Karpas-422 (cell line): Measurements from ENCODE around the gene HSF2BP. TPM values are rescaled to one million over a fixed set of nuclear protein-coding genes. Genes with fewer than 3 reads are reported as not detected.
"Not testable (repeated sequence)": the region's sequence is repeated elsewhere in the genome, so short reads cannot be mapped to it uniquely, and the experiment has no call there.

Experiments used
- DNase-seq: peaks from one replicate; pipeline ENCODE4 v3.0.0-alpha.2; 2015
- H2AFZ ChIP-seq: fragments of 200-600 bp; sonication (generic); 2 replicates; pipeline ENCODE4 v1.6.1; 2014; ENCODE audit warnings: antibody characterized with exemption, low read length, mixed read lengths
- H3K27ac ChIP-seq: fragments of 200-600 bp; sonication (generic); 2 replicates; pipeline ENCODE4 v1.5.1; 2014; ENCODE audit warnings: mild to moderate bottlenecking, low read length, moderate library complexity
- H3K27me3 ChIP-seq: fragments of 200-600 bp; sonication (generic); 2 replicates; pipeline ENCODE4 v1.6.1; 2014; ENCODE audit warnings: low read length, mixed read lengths
- H3K36me3 ChIP-seq: fragments of 200-600 bp; sonication (generic); 2 replicates; pipeline ENCODE4 v1.6.1; 2014; ENCODE audit warnings: low read length, mixed read lengths; ENCODE audit not compliant: insufficient read depth
- H3K4me1 ChIP-seq: fragments of 200-600 bp; sonication (generic); 2 replicates; pipeline ENCODE4 v1.6.1; 2014; ENCODE audit warnings: mild to moderate bottlenecking, low read length, mixed read lengths
- H3K4me2 ChIP-seq: fragments of 200-600 bp; sonication (generic); 2 replicates; pipeline ENCODE4 v1.6.1; 2014; ENCODE audit warnings: low read length, low read depth, mild to moderate bottlenecking; ENCODE audit not compliant: poor library complexity, severe bottlenecking
- H3K4me3 ChIP-seq: fragments of 200-600 bp; sonication (generic); 2 replicates; pipeline ENCODE4 v1.5.1; 2014; ENCODE audit warnings: mild to moderate bottlenecking, antibody characterized with exemption, low read length, mixed read lengths
- H3K79me2 ChIP-seq: fragments of 200-600 bp; sonication (generic); 2 replicates; pipeline ENCODE4 v1.6.1; 2014; ENCODE audit warnings: mild to moderate bottlenecking, low read length, mixed read lengths
- H3K9ac ChIP-seq: fragments of 200-600 bp; sonication (generic); 2 replicates; pipeline ENCODE4 v1.6.0; 2014; ENCODE audit warnings: low read length
- H3K9me2 ChIP-seq: fragments of 200-600 bp; sonication (generic), shearing (Covaris generic); replicated peaks from 2 replicates; pipeline ENCODE4 v1.6.0; 2014; ENCODE audit warnings: mild to moderate bottlenecking, low read length, moderate library complexity; ENCODE audit not compliant: insufficient read depth
- H3K9me3 ChIP-seq: fragments of 300-700, 200-600 bp; sonication (generic); 2 replicates; pipeline ENCODE4 v1.6.1; 2014; ENCODE audit warnings: low read length, mixed read lengths
- H4K20me1 ChIP-seq: fragments of 200-600 bp; sonication (generic); 2 replicates; pipeline ENCODE4 v1.6.1; 2014; ENCODE audit warnings: mild to moderate bottlenecking, antibody characterized with exemption, low read length, low read depth; ENCODE audit not compliant: insufficient read depth
- small RNA-seq: library from RNA; depleted of rRNA; stranded (forward); fragments of <200 nt; gene quantifications from one replicate; pipeline ENCODE3, GENCODE V24; 2014
- total RNA-seq: library from RNA; depleted of rRNA; stranded (reverse); fragments of >200 nt; shearing (Covaris generic); gene quantifications from 2 replicates; pipeline ENCODE4 v1.2.3, GENCODE V29; 2014; ENCODE audit warnings: low replicate concordance; rRNA removed

Gene HSF2BP
- total RNA-seq, 1 experiment from 2014 or later = 0.67 TPM

DNA sequence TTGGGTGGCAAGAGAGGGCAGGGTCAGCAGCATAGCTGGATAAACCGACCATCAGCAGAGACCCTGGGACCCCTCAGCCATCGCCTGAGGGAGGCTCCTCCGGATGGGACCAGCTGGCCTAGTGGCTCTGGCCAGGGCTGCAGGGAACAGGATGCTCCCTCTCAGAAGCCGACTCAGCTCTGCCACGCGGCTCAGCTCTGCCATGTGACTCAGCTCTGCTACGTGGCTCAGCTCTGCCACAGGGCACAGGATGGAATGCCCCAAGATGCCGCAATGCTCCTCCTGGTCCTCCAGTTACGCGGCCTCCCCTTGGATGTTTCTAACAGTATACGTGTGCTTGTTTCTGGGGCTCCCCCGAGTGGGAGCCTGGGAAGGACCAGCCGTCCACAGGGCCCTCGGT is 165.8 kb downstream of the HSF2BP start:
- H3K4me2 ChIP-seq, DNase-seq, H3K9me2 ChIP-seq, H3K27me3 ChIP-seq, H4K20me1 ChIP-seq, H3K9me3 ChIP-seq, H3K9ac ChIP-seq, H3K36me3 ChIP-seq, H2AFZ ChIP-seq, H3K4me1 ChIP-seq, H3K27ac ChIP-seq, H3K79me2 ChIP-seq, H3K4me3 ChIP-seq: not testable (repeated sequence)

DNA sequence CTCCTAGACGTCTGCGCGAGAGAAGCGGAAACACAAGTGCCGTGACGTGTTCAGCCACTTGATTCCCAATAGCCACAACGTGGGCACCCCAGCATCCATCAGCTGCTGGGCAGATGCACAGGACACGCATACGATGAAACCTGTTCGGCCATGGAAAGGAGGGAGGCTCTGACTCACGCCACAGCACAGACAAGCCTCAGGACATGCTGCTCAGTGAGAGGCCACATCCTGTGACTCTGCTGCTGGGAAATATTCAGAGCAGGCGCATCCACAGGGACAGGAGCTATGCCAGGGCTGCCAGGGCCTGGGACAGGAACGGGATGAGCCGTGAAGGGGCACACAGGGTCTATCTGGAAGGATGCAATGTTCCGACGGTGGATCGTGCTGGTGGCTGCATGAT is 171.1 kb downstream of the HSF2BP start:
- H3K79me2 ChIP-seq, H3K27me3 ChIP-seq, H3K4me2 ChIP-seq, DNase-seq, H4K20me1 ChIP-seq, H3K9me2 ChIP-seq, H3K27ac ChIP-seq, H3K4me3 ChIP-seq, H3K9ac ChIP-seq, H3K4me1 ChIP-seq, H2AFZ ChIP-seq, H3K36me3 ChIP-seq, H3K9me3 ChIP-seq: not testable (repeated sequence)

DNA sequence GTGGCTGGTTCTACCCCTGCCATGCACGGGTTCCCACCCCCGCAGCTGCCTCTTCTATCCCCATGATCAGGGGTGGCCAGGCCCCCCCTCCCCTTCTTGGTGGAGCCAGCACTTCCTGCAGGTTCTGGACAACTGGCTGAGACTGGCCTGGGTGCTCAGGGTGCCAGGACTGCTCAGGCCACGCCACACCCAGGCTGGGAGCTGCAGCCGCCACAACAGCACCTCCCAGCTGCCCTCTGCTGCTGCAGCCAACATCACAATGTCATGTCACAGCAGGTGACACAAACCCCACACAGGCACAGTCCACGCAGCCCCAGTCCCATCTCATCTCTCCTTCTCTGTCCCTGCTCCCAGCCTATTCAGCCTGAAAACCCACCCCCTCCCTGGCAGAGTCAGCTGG is 173.2 kb downstream of the HSF2BP start:
- not testable (repeated sequence) for H3K4me1 ChIP-seq, H3K9ac ChIP-seq, H3K4me3 ChIP-seq, DNase-seq, H2AFZ ChIP-seq, H3K36me3 ChIP-seq, H3K27ac ChIP-seq, H3K27me3 ChIP-seq, H3K9me3 ChIP-seq, H3K4me2 ChIP-seq, H3K79me2 ChIP-seq, H4K20me1 ChIP-seq, H3K9me2 ChIP-seq

DNA sequence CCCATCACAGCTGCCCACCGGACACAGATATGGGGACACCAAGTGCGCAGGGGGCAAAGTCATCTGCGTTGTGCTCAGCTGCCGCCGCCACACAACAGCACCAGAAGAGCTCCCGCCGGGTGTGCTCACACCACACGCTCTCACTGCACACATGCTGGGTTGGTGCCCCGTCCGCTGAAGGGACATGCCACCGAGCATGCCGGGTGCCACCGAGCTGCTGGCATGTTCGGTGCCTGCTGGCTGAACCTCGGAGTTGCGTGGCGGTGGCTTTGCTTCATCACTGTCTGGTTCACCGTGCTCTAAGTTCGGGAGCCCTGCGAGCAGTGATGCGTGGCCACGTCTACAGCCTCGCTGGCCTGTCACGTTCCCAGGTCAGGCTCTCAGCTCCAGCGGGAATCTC is 174.3 kb downstream of the HSF2BP start:
- not testable (repeated sequence) for H3K4me3 ChIP-seq, H3K4me2 ChIP-seq, H3K79me2 ChIP-seq, H3K36me3 ChIP-seq, H2AFZ ChIP-seq, H3K4me1 ChIP-seq, H3K27me3 ChIP-seq, H3K27ac ChIP-seq, H4K20me1 ChIP-seq, H3K9me3 ChIP-seq, H3K9ac ChIP-seq, H3K9me2 ChIP-seq, DNase-seq

DNA sequence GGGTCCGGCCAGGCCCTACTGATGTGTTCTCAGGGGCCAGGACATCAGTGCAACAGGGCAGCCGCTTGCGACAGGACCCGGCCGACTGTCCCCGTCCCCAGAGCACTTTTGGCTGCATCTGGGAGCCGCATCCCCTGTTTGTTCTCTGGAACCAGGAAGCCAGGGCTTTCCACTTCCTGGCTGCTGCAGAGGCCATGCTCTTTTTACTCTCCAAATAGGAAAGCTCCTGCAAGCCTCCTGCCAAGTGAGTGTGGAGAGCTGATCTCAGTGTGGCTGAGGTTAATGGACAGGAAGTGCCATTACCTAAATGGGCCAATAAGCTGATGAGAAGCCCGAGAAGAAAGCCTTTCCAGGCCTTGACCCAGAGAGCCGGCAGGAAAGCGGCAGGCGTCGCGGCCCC is 180.1 kb downstream of the HSF2BP start:
- H3K9me3 ChIP-seq, H3K27me3 ChIP-seq, DNase-seq, H2AFZ ChIP-seq, H3K36me3 ChIP-seq, H3K9me2 ChIP-seq, H3K79me2 ChIP-seq, H3K27ac ChIP-seq, H3K9ac ChIP-seq, H3K4me1 ChIP-seq, H3K4me2 ChIP-seq, H4K20me1 ChIP-seq, H3K4me3 ChIP-seq: not testable (repeated sequence)

Small RNA genes within 50 kb of the gene (small RNA-seq; reads per million reads assigned to genes)
- gene MIR6070 = not detected

Other genes starting within 250 kb of the HSF2BP start
- gene SIK1, start 232.4 kb downstream of the HSF2BP start, total RNA-seq = 2.7 and 4.3 TPM in 2 replicates
- gene RRP1B, start 72 bp upstream of the HSF2BP start, total RNA-seq = 30.6 and 34.5 TPM in 2 replicates
- gene PDXK, start 59.6 kb upstream of the HSF2BP start, total RNA-seq = 44.7 and 86.5 TPM in 2 replicates
- 17.6 and 28.0 TPM in 2 replicates for gene CSTB, start 116.8 kb upstream of the HSF2BP start, total RNA-seq
- gene RRP1, start 130.1 kb upstream of the HSF2BP start, total RNA-seq = 26.2 and 28.8 TPM in 2 replicates
- 29.0 and 42.2 TPM in 2 replicates for gene AGPAT3, start 205.7 kb upstream of the HSF2BP start, total RNA-seq